ENCODE results near the gene STX18.
A peak's percentile ranks its signal among the peaks of the same experiment; 100 is the strongest.
"Not testable (repeated sequence)": the region's sequence is repeated elsewhere in the genome, so short reads cannot be mapped to it uniquely, and the experiment has no call there.

The STX18 gene

DNA sequence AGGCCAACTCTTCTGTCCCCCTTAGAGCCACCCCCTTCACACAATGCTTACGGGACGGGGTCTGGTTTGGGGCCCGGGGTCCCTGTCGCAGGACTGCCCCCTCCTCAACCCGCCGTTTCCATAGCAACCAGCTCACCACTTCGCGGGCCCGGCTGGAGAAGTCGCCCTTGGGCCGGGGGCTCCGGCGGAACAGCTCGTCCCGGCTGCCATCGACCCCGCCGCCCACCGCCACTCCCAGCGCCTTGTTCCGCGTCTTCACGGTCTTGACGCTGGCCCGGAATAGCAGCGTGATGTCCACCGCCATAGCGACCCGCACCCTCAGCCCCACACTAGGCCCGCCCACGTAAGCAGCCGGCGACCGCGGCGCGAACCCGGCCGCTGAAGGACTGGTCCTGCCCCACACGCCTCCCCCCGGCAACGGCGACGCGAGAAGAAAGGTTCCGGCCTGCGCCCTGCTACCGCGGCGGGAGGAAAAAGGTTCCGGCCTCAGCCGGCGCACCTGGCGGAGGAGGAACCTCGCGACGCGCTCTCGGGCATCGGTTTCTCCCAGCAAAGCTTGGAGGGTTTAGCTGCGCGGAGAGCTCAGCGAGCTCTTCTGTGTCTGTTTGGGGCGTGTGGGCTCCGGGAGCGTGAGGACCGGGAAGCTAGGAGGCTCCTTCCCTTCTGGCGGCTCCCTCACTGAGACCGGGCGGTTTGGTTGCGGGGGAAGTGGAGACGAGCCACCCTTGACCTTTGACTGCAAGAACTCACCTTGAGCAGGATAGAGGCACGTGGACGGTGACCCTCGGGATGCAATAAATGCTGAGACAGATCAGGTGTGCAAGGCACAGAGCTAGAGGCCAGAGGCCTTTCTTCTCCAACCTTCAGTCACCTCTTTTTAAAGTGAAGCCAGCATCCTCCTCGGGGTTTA lies at the start of gene STX18:
Gene STX18, minus strand, starts transcription at position 388 of the 910 bp plus-strand sequence. Its CDS starts 84 bp downstream, at position 304.
- peak; percentile 81 for DNase-seq
- in situ Hi-C loops (cut with HindIII; ENCODE audit: low pct_ligation_motif_present, low pct_unique_long_range_greater_than_20kb, low sequenced_read_pairs) = no loop called here

- in situ Hi-C loops (cut with HindIII; ENCODE audit: low pct_ligation_motif_present, low pct_unique_long_range_greater_than_20kb, low sequenced_read_pairs) = no loop called here
- no peak for DNase-seq
Measured at GRCh38 chr4:4591071-4591470, 49.2 kb upstream of the STX18 start.

DNA sequence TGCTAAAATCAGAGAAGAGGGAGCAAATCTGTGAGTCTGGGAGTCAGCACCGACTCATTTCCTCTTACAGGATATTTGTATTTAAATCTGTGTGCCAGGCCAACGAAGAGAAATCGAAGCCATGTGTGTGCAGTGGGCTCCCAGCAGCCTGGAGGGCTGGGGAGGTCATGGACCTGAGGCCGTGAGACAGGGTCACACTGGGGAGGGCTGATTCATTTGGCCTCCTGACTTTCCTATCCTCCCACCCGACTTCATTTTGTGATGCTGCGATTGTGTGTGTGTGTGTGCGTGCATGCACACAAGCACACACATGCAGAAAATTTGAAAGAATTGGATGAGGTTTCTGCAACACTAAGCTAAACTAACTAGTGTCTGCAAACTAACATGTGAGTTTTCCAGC lies 48.7 kb upstream of the STX18 start:
- in situ Hi-C loops (cut with HindIII; ENCODE audit: low pct_ligation_motif_present, low pct_unique_long_range_greater_than_20kb, low sequenced_read_pairs) = no loop called here
- DNase-seq = no peak

DNA sequence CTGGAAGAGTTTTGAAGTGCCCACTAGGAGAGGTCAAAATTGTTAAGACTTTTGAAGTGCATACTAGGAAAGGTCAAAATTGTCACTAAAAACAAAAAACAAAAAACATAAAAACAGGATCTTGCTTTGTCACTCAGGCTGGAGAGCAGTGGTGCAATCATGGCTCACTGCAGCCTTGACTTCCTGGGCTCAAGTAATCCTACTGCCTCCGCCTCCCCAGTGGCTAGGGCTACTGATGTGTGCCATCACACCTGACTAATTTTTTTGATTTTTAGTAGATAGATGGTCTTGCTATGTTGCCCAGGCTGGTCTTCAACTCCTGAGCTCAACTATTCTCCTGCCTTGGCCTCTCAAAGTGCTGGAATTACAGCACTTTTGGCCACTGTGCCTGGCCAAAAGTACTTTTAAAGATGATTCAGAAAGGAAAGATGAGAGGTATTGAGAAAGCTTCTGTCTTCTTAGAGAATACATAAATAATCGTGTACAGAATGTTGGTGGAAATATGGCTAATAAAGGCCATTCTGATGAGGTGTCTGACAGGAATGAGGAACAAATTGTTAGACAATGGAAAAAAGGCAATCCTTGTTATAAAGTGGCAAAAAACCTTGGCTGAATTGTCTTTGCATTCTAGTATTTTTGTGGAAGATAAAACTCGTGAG lies 43.3 kb upstream of the STX18 start:
- in situ Hi-C loops (cut with HindIII; ENCODE audit: low pct_ligation_motif_present, low pct_unique_long_range_greater_than_20kb, low sequenced_read_pairs) = no loop called here

GRCh38 chr4:4583606-4584005 lies 41.8 kb upstream of the STX18 start:
- in situ Hi-C loops (cut with HindIII; ENCODE audit: low pct_ligation_motif_present, low pct_unique_long_range_greater_than_20kb, low sequenced_read_pairs) = no loop called here
- no peak for DNase-seq

More for the DNA sequence above, 43.3 kb upstream of the STX18 start:
- no peak for DNase-seq

GRCh38 chr4:4582653-4583052 lies 40.8 kb upstream of the STX18 start:
- in situ Hi-C loops (cut with HindIII; ENCODE audit: low pct_ligation_motif_present, low pct_unique_long_range_greater_than_20kb, low sequenced_read_pairs) = no loop called here
- DNase-seq = no peak

DNA sequence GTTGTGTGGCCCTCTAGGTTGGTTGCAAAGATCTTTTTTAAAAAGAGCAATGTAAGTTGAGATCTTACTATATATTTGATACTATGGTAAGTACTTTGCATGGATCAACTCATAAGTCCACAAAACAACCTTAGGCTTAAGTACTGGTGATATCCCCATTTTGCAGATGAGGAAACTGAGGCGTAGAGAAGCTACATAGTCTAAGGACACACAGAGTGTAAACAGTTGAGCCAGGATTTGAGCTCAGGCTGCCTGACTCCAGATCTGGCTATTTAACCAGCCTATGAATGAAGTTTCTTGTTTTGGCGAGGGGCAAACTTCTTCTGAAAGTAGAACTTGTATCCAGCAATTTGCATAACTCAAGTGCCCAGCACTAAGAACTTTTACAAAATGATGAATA lies 38.6 kb upstream of the STX18 start:
- no peak for DNase-seq
- in situ Hi-C loops (cut with HindIII; ENCODE audit: low pct_ligation_motif_present, low pct_unique_long_range_greater_than_20kb, low sequenced_read_pairs) = no loop called here

DNA sequence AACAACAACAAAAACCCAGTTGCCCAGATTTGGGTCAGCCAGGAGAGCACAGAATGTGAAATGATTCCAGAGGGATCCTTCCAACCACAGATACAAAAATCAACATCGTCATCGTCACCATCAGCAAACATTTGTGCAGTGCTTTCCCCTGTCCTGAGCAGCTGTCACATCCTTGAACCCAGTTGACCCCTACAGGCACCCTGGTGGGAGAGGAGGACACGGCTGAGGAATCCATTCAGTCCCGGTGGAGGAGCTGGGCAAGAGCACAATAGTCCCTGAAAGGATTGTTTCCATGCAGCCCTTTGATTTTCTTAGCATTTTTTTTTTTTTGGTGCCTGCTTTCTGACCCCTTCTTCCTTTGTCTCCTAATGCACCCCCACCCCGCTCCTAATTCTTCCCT lies 37.1 kb upstream of the STX18 start:
- in situ Hi-C loops (cut with HindIII; ENCODE audit: low pct_ligation_motif_present, low pct_unique_long_range_greater_than_20kb, low sequenced_read_pairs) = no loop called here
- DNase-seq = no peak

- DNase-seq = no peak
- in situ Hi-C loops (cut with HindIII; ENCODE audit: low pct_ligation_motif_present, low pct_unique_long_range_greater_than_20kb, low sequenced_read_pairs) = no loop called here
Measured at GRCh38 chr4:4577359-4577875, 35.6 kb upstream of the STX18 start.

DNA sequence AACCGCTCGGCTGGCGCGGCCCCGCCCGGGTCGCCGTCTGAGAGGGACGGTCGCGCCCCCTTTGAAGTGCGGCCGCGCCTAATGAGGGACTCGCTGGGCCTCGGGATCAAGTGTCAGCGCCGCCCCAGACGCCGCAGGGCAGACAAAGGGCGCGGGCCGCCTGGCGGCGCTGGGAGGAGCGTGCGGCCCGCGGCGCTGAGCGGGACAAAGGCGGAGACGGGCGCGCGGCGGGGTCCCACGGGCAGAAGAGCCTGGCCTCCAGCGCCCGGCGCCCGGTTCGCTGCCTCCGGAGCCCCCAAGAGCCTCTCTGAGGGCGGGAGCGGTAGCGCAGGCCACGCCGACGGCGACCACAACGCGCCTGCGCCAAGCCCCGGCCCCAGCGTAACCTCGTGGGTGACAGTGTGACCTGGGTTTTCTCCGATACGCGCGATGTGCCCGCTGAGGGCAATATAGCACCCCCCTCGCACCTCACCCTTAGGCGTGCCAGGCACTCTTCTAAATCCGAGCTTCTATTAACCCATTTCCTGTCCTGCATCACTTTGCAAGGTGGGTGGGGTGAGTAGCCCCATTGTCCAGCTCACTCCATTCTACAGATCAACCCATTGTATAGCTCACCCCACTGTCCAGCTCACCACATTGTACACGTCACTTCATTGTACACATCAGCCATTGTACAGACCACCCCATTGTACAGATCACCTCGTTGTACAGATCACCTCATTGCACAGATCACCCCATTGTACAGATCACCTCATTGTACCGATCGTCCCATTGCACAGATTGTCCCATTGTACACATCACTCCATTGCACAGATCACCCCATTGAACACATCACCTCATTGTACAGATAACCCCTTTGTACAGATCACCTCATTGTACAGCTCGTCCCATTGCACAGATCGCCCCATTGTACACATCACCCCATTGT lies 33.7 kb upstream of the STX18 start:
- peak; percentile 55 for DNase-seq
- in situ Hi-C loops (cut with HindIII; ENCODE audit: low pct_ligation_motif_present, low pct_unique_long_range_greater_than_20kb, low sequenced_read_pairs) = no loop called here

GRCh38 chr4:4574792-4575191 lies 32.9 kb upstream of the STX18 start:
- peak; percentile 42 for DNase-seq
- in situ Hi-C loops (cut with HindIII; ENCODE audit: low pct_ligation_motif_present, low pct_unique_long_range_greater_than_20kb, low sequenced_read_pairs) = no loop called here

DNA sequence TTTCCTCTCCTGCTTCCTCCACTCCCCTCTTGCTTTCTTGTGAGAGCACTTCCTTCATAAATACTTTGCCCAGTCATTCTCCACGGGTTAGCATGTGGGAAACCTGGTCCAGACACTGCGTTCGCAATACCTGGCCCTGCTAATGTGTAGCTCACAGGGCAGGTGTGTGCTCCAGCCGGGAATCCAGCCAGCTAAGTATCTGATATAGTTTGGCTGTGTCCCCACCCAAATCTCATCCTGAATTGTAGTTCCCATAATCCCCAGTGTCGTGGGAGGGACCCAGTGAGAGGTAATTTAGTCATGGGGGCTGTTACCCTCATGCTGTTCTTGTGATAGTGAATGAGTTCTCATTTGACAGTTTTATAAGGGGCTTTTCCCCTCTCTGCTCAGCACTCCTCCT lies 32.2 kb upstream of the STX18 start:
- in situ Hi-C loops (cut with HindIII; ENCODE audit: low pct_ligation_motif_present, low pct_unique_long_range_greater_than_20kb, low sequenced_read_pairs) = no loop called here
- DNase-seq = no peak

- DNase-seq = no peak
- in situ Hi-C loops (cut with HindIII; ENCODE audit: low pct_ligation_motif_present, low pct_unique_long_range_greater_than_20kb, low sequenced_read_pairs) = no loop called here
Measured at GRCh38 chr4:4572821-4573220, 31.0 kb upstream of the STX18 start.

GRCh38 chr4:4569861-4570260 lies 28.0 kb upstream of the STX18 start:
- DNase-seq; in situ Hi-C loops (cut with HindIII; ENCODE audit: low pct_ligation_motif_present, low pct_unique_long_range_greater_than_20kb, low sequenced_read_pairs): not testable (repeated sequence)

- DNase-seq = no peak
- in situ Hi-C loops (cut with HindIII; ENCODE audit: low pct_ligation_motif_present, low pct_unique_long_range_greater_than_20kb, low sequenced_read_pairs) = no loop called here
Measured at GRCh38 chr4:4568806-4569427, 27.1 kb upstream of the STX18 start.

DNA sequence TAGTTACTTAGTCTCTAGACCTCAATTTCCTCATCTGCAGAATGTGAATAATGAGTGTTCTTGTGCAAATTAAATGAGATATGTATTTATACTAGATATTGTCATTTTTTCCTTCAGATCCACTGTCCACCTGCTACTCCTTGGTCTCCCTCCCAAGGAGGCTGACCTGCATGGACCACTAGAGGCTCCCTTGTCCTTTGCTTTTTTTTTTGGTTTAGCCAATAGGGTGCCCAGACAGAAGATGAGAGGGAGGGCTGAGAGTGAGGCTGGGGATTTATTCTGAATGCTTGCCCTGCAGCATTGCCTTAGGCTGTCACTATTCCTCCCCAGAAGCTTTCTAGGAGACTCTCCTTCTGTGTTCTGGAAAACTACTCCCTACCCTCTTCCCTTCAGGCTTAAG lies 24.5 kb upstream of the STX18 start:
- in situ Hi-C loops (cut with HindIII; ENCODE audit: low pct_ligation_motif_present, low pct_unique_long_range_greater_than_20kb, low sequenced_read_pairs); DNase-seq: not testable (repeated sequence)

GRCh38 chr4:4564522-4564921 lies 22.7 kb upstream of the STX18 start:
- in situ Hi-C loops (cut with HindIII; ENCODE audit: low pct_ligation_motif_present, low pct_unique_long_range_greater_than_20kb, low sequenced_read_pairs) = no loop called here
- no peak for DNase-seq

GRCh38 chr4:4560642-4561041 lies 18.8 kb upstream of the STX18 start:
- DNase-seq = no peak
- in situ Hi-C loops (cut with HindIII; ENCODE audit: low pct_ligation_motif_present, low pct_unique_long_range_greater_than_20kb, low sequenced_read_pairs) = no loop called here
